ENCODE measurements around the gene SLC9C1.

The SLC9C1 gene

GRCh38 chr3:112273536-112273935 lies 20.5 kb downstream of the SLC9C1 start:
- Histone ChIP-seq H3K27ac (ENCODE audit: low read depth, low read length) (no peak overlapping the region), H3K4me1 (ENCODE audit: control insufficient read depth, low read length) (peaks cover 23% of the 10 kb centered on the region), H3K27me3 (ENCODE audit: control insufficient read depth, low read length) (no peaks in the 10 kb centered on the region), H3K4me2 (ENCODE audit: low read length) (no peak overlapping the region), H3K4me3 (ENCODE audit: low read length) (no peak overlapping the region), H3K36me3 (ENCODE audit: control insufficient read depth, low read length) (no peaks in the 10 kb centered on the region), H3K9me3 (ENCODE audit: control insufficient read depth, insufficient read depth, low read length) (no peaks in the 10 kb centered on the region), H3K9me2 (replicated peaks; ENCODE audit: control insufficient read depth, low read length) (no peaks in the 10 kb centered on the region), H3K79me2 (ENCODE audit: control insufficient read depth, low read length) (no peaks in the 10 kb centered on the region), H3F3A (ENCODE audit: control insufficient read depth, insufficient read depth) (no peaks in the 10 kb centered on the region), H4K20me1 (ENCODE audit: control insufficient read depth, insufficient read depth, low read depth, low read length) (no peaks in the 10 kb centered on the region)
- TF ChIP-seq EZH2phosphoT487 (IDR thresholded peaks at IDR 0.05; ENCODE audit: borderline replicate concordance, low read length) (no peak), CTCF (IDR thresholded peaks at IDR 0.05; ENCODE audit: low read depth, low read length, poor library complexity, severe bottlenecking) (no peak)

- Histone ChIP-seq H4K20me1 (ENCODE audit: control insufficient read depth, insufficient read depth, low read depth, low read length) (no peaks in the 10 kb centered on the region), H3F3A (ENCODE audit: control insufficient read depth, insufficient read depth) (no peaks in the 10 kb centered on the region), H3K4me2 (ENCODE audit: low read length) (no peak overlapping the region), H3K9me3 (ENCODE audit: control insufficient read depth, insufficient read depth, low read length) (no peaks in the 10 kb centered on the region; the same call in 1 of the 2 replicates), H3K27ac (ENCODE audit: low read depth, low read length) (no peak overlapping the region), H3K9me2 (replicated peaks; ENCODE audit: control insufficient read depth, low read length) (no peaks in the 10 kb centered on the region), H3K36me3 (ENCODE audit: control insufficient read depth, low read length) (no peaks in the 10 kb centered on the region), H3K4me3 (ENCODE audit: low read length) (no peak overlapping the region), H3K79me2 (ENCODE audit: control insufficient read depth, low read length) (no peaks in the 10 kb centered on the region), H3K4me1 (ENCODE audit: control insufficient read depth, low read length) (no peaks in the 10 kb centered on the region), H3K27me3 (ENCODE audit: control insufficient read depth, low read length) (no peaks in the 10 kb centered on the region)
- TF ChIP-seq EZH2phosphoT487 (IDR thresholded peaks at IDR 0.05; ENCODE audit: borderline replicate concordance, low read length): no peak
- no peak for TF ChIP-seq CTCF (IDR thresholded peaks at IDR 0.05; ENCODE audit: low read depth, low read length, poor library complexity, severe bottlenecking)
Observed at GRCh38 chr3:112261742-112262141, 32.3 kb downstream of the SLC9C1 start.

GRCh38 chr3:112260563-112260962 lies 33.5 kb downstream of the SLC9C1 start:
- Histone ChIP-seq H3K79me2 (ENCODE audit: control insufficient read depth, low read length) (no peaks in the 10 kb centered on the region), H3K4me3 (ENCODE audit: low read length) (no peak overlapping the region), H4K20me1 (ENCODE audit: control insufficient read depth, insufficient read depth, low read depth, low read length) (no peaks in the 10 kb centered on the region), H3K9me2 (replicated peaks; ENCODE audit: control insufficient read depth, low read length) (no peaks in the 10 kb centered on the region), H3K4me1 (ENCODE audit: control insufficient read depth, low read length) (no peaks in the 10 kb centered on the region), H3F3A (ENCODE audit: control insufficient read depth, insufficient read depth) (no peaks in the 10 kb centered on the region), H3K4me2 (ENCODE audit: low read length) (no peak overlapping the region), H3K9me3 (ENCODE audit: control insufficient read depth, insufficient read depth, low read length) (no peaks in the 10 kb centered on the region; the same call in none of the 2 replicates), H3K36me3 (ENCODE audit: control insufficient read depth, low read length) (no peaks in the 10 kb centered on the region), H3K27ac (ENCODE audit: low read depth, low read length) (no peak overlapping the region), H3K27me3 (ENCODE audit: control insufficient read depth, low read length) (no peaks in the 10 kb centered on the region)
- TF ChIP-seq CTCF (IDR thresholded peaks at IDR 0.05; ENCODE audit: low read depth, low read length, poor library complexity, severe bottlenecking) (no peak), EZH2phosphoT487 (IDR thresholded peaks at IDR 0.05; ENCODE audit: borderline replicate concordance, low read length) (no peak)

All from DOHH2 (cell line).